ENCODE results near the gene NUMB.
"Not testable (repeated sequence)": the region's sequence is repeated elsewhere in the genome, so short reads cannot be mapped to it uniquely, and the experiment has no call there.

The NUMB gene

GRCh38 chr14:73418227-73418626 is 40.1 kb downstream of the NUMB start:
- Histone ChIP-seq H3K9me3 (ENCODE audit: control insufficient read depth, insufficient read depth, low read depth, low read length) (peaks cover 8% of the 10 kb centered on the region; the same call in 1 of the 2 replicates), H3K4me3 (ENCODE audit: low read depth, low read length) (no peak overlapping the region), H3K9ac (ENCODE audit: low read length) (no peak overlapping the region), H3K27me3 (ENCODE audit: control insufficient read depth, insufficient read depth, low read length) (no peaks in the 10 kb centered on the region), H3K27ac (ENCODE audit: low read depth, low read length) (no peak overlapping the region), H3K36me3 (ENCODE audit: control insufficient read depth, insufficient read depth, low read length) (peaks cover 7% of the 10 kb centered on the region; the same call in 1 of the 2 replicates), H3K4me1 (ENCODE audit: control insufficient read depth, insufficient read depth, low read length) (no peaks in the 10 kb centered on the region)

GRCh38 chr14:73406248-73406647 is 52.1 kb downstream of the NUMB start:
- not testable (repeated sequence) for H3K9me3 ChIP-seq (ENCODE audit: control insufficient read depth, insufficient read depth, low read depth, low read length); H3K4me3 ChIP-seq (ENCODE audit: low read depth, low read length); H3K4me1 ChIP-seq (ENCODE audit: control insufficient read depth, insufficient read depth, low read length); H3K27me3 ChIP-seq (ENCODE audit: control insufficient read depth, insufficient read depth, low read length); H3K27ac ChIP-seq (ENCODE audit: low read depth, low read length); H3K9ac ChIP-seq (ENCODE audit: low read length)
- peaks cover 11% of the 10 kb centered on the region for H3K36me3 ChIP-seq (ENCODE audit: control insufficient read depth, insufficient read depth, low read length)

GRCh38 chr14:73403181-73403752 is 55.1 kb downstream of the NUMB start:
- no peaks in the 10 kb centered on the region for H3K36me3 ChIP-seq (ENCODE audit: control insufficient read depth, insufficient read depth, low read length)
- no peaks in the 10 kb centered on the region for H3K9me3 ChIP-seq (ENCODE audit: control insufficient read depth, insufficient read depth, low read depth, low read length)
- no peaks in the 10 kb centered on the region for H3K4me1 ChIP-seq (ENCODE audit: control insufficient read depth, insufficient read depth, low read length)
- no peak overlapping the region for H3K9ac ChIP-seq (ENCODE audit: low read length)
- H3K27me3 ChIP-seq (ENCODE audit: control insufficient read depth, insufficient read depth, low read length) = no peaks in the 10 kb centered on the region
- H3K27ac ChIP-seq (ENCODE audit: low read depth, low read length) = no peak overlapping the region
- H3K4me3 ChIP-seq (ENCODE audit: low read depth, low read length) = no peak overlapping the region

- no peaks in the 10 kb centered on the region for H3K9me3 ChIP-seq (ENCODE audit: control insufficient read depth, insufficient read depth, low read depth, low read length)
- no peaks in the 10 kb centered on the region for H3K27me3 ChIP-seq (ENCODE audit: control insufficient read depth, insufficient read depth, low read length)
- H3K9ac ChIP-seq (ENCODE audit: low read length) = no peak overlapping the region
- H3K27ac ChIP-seq (ENCODE audit: low read depth, low read length) = no peak overlapping the region
- no peak overlapping the region for H3K4me3 ChIP-seq (ENCODE audit: low read depth, low read length)
- H3K36me3 ChIP-seq (ENCODE audit: control insufficient read depth, insufficient read depth, low read length) = no peaks in the 10 kb centered on the region
- peaks cover 5% of the 10 kb centered on the region; the same call in 1 of the 2 replicates for H3K4me1 ChIP-seq (ENCODE audit: control insufficient read depth, insufficient read depth, low read length)
These were observed 55.8 kb downstream of the NUMB start for GRCh38 chr14:73402579-73402978.

- Histone ChIP-seq H3K36me3 (ENCODE audit: control insufficient read depth, insufficient read depth, low read length) (no peaks in the 10 kb centered on the region), H3K27ac (ENCODE audit: low read depth, low read length) (no peak overlapping the region), H3K9me3 (ENCODE audit: control insufficient read depth, insufficient read depth, low read depth, low read length) (no peaks in the 10 kb centered on the region), H3K4me1 (ENCODE audit: control insufficient read depth, insufficient read depth, low read length) (peaks cover 5% of the 10 kb centered on the region; the same call in 1 of the 2 replicates), H3K4me3 (ENCODE audit: low read depth, low read length) (no peak overlapping the region), H3K9ac (ENCODE audit: low read length) (no peak overlapping the region), H3K27me3 (ENCODE audit: control insufficient read depth, insufficient read depth, low read length) (no peaks in the 10 kb centered on the region)
These were observed 60.5 kb downstream of the NUMB start for GRCh38 chr14:73397810-73398209.

- Histone ChIP-seq H3K9me3 (ENCODE audit: control insufficient read depth, insufficient read depth, low read depth, low read length) (no peaks in the 10 kb centered on the region), H3K27ac (ENCODE audit: low read depth, low read length) (no peak overlapping the region), H3K4me3 (ENCODE audit: low read depth, low read length) (no peak overlapping the region), H3K9ac (ENCODE audit: low read length) (no peak overlapping the region), H3K4me1 (ENCODE audit: control insufficient read depth, insufficient read depth, low read length) (peaks cover 5% of the 10 kb centered on the region; the same call in 1 of the 2 replicates), H3K27me3 (ENCODE audit: control insufficient read depth, insufficient read depth, low read length) (no peaks in the 10 kb centered on the region), H3K36me3 (ENCODE audit: control insufficient read depth, insufficient read depth, low read length) (no peaks in the 10 kb centered on the region)
These were observed 64.0 kb downstream of the NUMB start for GRCh38 chr14:73394317-73394716.

- no peak overlapping the region for H3K9ac ChIP-seq (ENCODE audit: low read length)
- no peak overlapping the region for H3K27ac ChIP-seq (ENCODE audit: low read depth, low read length)
- H3K4me1 ChIP-seq (ENCODE audit: control insufficient read depth, insufficient read depth, low read length) = peaks cover 5% of the 10 kb centered on the region; the same call in 1 of the 2 replicates
- H3K9me3 ChIP-seq (ENCODE audit: control insufficient read depth, insufficient read depth, low read depth, low read length) = no peaks in the 10 kb centered on the region
- no peaks in the 10 kb centered on the region for H3K36me3 ChIP-seq (ENCODE audit: control insufficient read depth, insufficient read depth, low read length)
- no peaks in the 10 kb centered on the region for H3K27me3 ChIP-seq (ENCODE audit: control insufficient read depth, insufficient read depth, low read length)
- no peak overlapping the region for H3K4me3 ChIP-seq (ENCODE audit: low read depth, low read length)
These were observed 65.0 kb downstream of the NUMB start for GRCh38 chr14:73393375-73393774.

GRCh38 chr14:73392329-73393257 is 65.8 kb downstream of the NUMB start:
- Histone ChIP-seq H3K4me1 (ENCODE audit: control insufficient read depth, insufficient read depth, low read length) (peaks cover under 1% of the 10 kb centered on the region; the same call in 1 of the 2 replicates), H3K27ac (ENCODE audit: low read depth, low read length) (no peak overlapping the region), H3K27me3 (ENCODE audit: control insufficient read depth, insufficient read depth, low read length) (no peaks in the 10 kb centered on the region), H3K9me3 (ENCODE audit: control insufficient read depth, insufficient read depth, low read depth, low read length) (no peaks in the 10 kb centered on the region), H3K36me3 (ENCODE audit: control insufficient read depth, insufficient read depth, low read length) (no peaks in the 10 kb centered on the region), H3K4me3 (ENCODE audit: low read depth, low read length) (no peak overlapping the region), H3K9ac (ENCODE audit: low read length) (no peak overlapping the region)

- H3K36me3 ChIP-seq (ENCODE audit: control insufficient read depth, insufficient read depth, low read length); H3K4me1 ChIP-seq (ENCODE audit: control insufficient read depth, insufficient read depth, low read length); H3K4me3 ChIP-seq (ENCODE audit: low read depth, low read length); H3K9me3 ChIP-seq (ENCODE audit: control insufficient read depth, insufficient read depth, low read depth, low read length); H3K27ac ChIP-seq (ENCODE audit: low read depth, low read length); H3K9ac ChIP-seq (ENCODE audit: low read length); H3K27me3 ChIP-seq (ENCODE audit: control insufficient read depth, insufficient read depth, low read length): not testable (repeated sequence)
These were observed 70.5 kb downstream of the NUMB start for GRCh38 chr14:73387860-73388259.

- H3K4me3 ChIP-seq (ENCODE audit: low read depth, low read length) = no peak overlapping the region
- no peaks in the 10 kb centered on the region for H3K4me1 ChIP-seq (ENCODE audit: control insufficient read depth, insufficient read depth, low read length)
- H3K36me3 ChIP-seq (ENCODE audit: control insufficient read depth, insufficient read depth, low read length) = no peaks in the 10 kb centered on the region; the same call in 1 of the 2 replicates
- H3K27me3 ChIP-seq (ENCODE audit: control insufficient read depth, insufficient read depth, low read length) = no peaks in the 10 kb centered on the region
- no peaks in the 10 kb centered on the region; the same call in 1 of the 2 replicates for H3K9me3 ChIP-seq (ENCODE audit: control insufficient read depth, insufficient read depth, low read depth, low read length)
- H3K9ac ChIP-seq (ENCODE audit: low read length) = no peak overlapping the region
- no peak overlapping the region for H3K27ac ChIP-seq (ENCODE audit: low read depth, low read length)
These were observed 72.0 kb downstream of the NUMB start for GRCh38 chr14:73386342-73386741.

GRCh38 chr14:73385021-73385420 is 73.3 kb downstream of the NUMB start:
- H3K4me1 ChIP-seq (ENCODE audit: control insufficient read depth, insufficient read depth, low read length) = not testable (repeated sequence)

More at GRCh38 chr14:73385021-73385420, 73.3 kb downstream of the NUMB start:
- not testable (repeated sequence) for H3K9ac ChIP-seq (ENCODE audit: low read length); H3K9me3 ChIP-seq (ENCODE audit: control insufficient read depth, insufficient read depth, low read depth, low read length); H3K27me3 ChIP-seq (ENCODE audit: control insufficient read depth, insufficient read depth, low read length); H3K27ac ChIP-seq (ENCODE audit: low read depth, low read length); H3K36me3 ChIP-seq (ENCODE audit: control insufficient read depth, insufficient read depth, low read length); H3K4me3 ChIP-seq (ENCODE audit: low read depth, low read length)

All from HUES6 (cell line).